Measurements from ENCODE around the gene URM1.

URM1 gene

DNA sequence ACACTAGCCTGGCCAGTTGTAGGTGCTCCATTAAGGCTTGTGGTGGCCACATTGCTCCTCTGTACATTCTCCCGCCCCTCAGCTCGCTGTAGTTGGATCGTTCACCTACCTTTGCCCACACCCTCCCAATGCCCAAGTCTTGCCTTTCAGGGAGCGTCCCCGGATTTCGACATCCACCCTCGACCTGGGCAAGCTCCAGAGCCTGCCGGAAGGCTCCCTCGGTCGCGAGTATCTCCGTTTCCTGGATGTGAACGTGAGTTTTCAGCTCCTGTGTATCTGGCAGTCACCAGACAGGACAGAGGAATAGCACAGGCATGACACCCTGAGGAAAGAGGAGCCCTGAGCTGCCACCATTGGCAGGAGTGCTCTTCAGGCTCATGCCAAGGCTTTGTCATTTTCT, 45.5 kb upstream of the URM1 start:
- Histone ChIP-seq H3K79me2 (ENCODE audit: insufficient read depth, low read length) (peaks cover 8% of the 10 kb centered on the region), H3F3A (ENCODE audit: insufficient read depth, low read length) (no peaks in the 10 kb centered on the region), H3K4me3 (ENCODE audit: low read depth, low read length, poor library complexity, severe bottlenecking) (no peak overlapping the region), H3K9me3 (ENCODE audit: low read length) (no peaks in the 10 kb centered on the region), H3K9ac (ENCODE audit: low read length) (no peak overlapping the region), H3K36me3 (ENCODE audit: insufficient read depth, low read length) (peaks cover 39% of the 10 kb centered on the region), H3K9me2 (ENCODE audit: low read depth, low read length) (no peaks in the 10 kb centered on the region), H3K27ac (ENCODE audit: low read depth, low read length, poor library complexity, severe bottlenecking) (no peak overlapping the region), H3K4me2 (ENCODE audit: low read length) (no peak overlapping the region), H4K20me1 (ENCODE audit: insufficient read depth, low read length) (no peaks in the 10 kb centered on the region), H3K4me1 (ENCODE audit: insufficient read depth, low read length, severe bottlenecking) (peaks cover 25% of the 10 kb centered on the region), H2AFZ (ENCODE audit: low read length) (no peak overlapping the region), H3K27me3 (ENCODE audit: insufficient read depth, low read length) (no peaks in the 10 kb centered on the region)
- TF ChIP-seq EZH2 (IDR thresholded peaks at IDR 0.05; ENCODE audit: borderline replicate concordance, low read length): no peak

DNA sequence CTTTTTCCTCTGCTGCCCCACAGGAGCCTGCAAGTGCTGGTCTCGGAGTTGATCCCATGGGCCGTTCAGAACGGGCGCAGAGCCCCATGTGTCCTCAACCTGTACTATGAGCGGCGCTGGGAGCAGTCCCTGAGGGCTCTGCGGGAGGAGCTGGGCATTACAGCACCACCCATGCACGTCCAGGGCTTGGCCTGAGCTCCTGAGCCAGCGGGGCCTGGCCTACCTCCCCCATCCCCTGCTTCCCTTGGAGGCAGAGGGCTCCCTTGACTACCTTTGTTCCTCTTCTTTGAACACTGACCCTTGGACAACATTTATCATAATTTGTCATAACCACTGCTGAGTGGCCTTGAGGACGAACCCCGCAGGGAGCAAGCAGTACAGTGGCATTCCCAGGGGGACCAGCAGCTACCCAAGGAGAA, 37.7 kb upstream of the URM1 start:
- Histone ChIP-seq H3K27me3 (ENCODE audit: insufficient read depth, low read length) (no peaks in the 10 kb centered on the region), H3K9ac (ENCODE audit: low read length) (no peak overlapping the region), H3K9me2 (ENCODE audit: low read depth, low read length) (no peaks in the 10 kb centered on the region), H3K36me3 (ENCODE audit: insufficient read depth, low read length) (peaks cover 9% of the 10 kb centered on the region), H2AFZ (ENCODE audit: low read length) (no peak overlapping the region), H3K4me1 (ENCODE audit: insufficient read depth, low read length, severe bottlenecking) (no peaks in the 10 kb centered on the region), H3K9me3 (ENCODE audit: low read length) (no peaks in the 10 kb centered on the region), H3K4me3 (ENCODE audit: low read depth, low read length, poor library complexity, severe bottlenecking) (no peak overlapping the region), H3K4me2 (ENCODE audit: low read length) (no peak overlapping the region), H3F3A (ENCODE audit: insufficient read depth, low read length) (no peaks in the 10 kb centered on the region), H3K79me2 (ENCODE audit: insufficient read depth, low read length) (no peaks in the 10 kb centered on the region), H4K20me1 (ENCODE audit: insufficient read depth, low read length) (no peaks in the 10 kb centered on the region), H3K27ac (ENCODE audit: low read depth, low read length, poor library complexity, severe bottlenecking) (no peak overlapping the region)
- TF ChIP-seq, protein P1, sequence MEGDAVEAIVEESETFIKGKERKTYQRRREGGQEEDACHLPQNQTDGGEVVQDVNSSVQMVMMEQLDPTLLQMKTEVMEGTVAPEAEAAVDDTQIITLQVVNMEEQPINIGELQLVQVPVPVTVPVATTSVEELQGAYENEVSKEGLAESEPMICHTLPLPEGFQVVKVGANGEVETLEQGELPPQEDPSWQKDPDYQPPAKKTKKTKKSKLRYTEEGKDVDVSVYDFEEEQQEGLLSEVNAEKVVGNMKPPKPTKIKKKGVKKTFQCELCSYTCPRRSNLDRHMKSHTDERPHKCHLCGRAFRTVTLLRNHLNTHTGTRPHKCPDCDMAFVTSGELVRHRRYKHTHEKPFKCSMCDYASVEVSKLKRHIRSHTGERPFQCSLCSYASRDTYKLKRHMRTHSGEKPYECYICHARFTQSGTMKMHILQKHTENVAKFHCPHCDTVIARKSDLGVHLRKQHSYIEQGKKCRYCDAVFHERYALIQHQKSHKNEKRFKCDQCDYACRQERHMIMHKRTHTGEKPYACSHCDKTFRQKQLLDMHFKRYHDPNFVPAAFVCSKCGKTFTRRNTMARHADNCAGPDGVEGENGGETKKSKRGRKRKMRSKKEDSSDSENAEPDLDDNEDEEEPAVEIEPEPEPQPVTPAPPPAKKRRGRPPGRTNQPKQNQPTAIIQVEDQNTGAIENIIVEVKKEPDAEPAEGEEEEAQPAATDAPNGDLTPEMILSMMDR (IDR thresholded peaks at IDR 0.05; ENCODE audit: low read length): no peak
- no peak for TF ChIP-seq EZH2 (IDR thresholded peaks at IDR 0.05; ENCODE audit: borderline replicate concordance, low read length)

DNA sequence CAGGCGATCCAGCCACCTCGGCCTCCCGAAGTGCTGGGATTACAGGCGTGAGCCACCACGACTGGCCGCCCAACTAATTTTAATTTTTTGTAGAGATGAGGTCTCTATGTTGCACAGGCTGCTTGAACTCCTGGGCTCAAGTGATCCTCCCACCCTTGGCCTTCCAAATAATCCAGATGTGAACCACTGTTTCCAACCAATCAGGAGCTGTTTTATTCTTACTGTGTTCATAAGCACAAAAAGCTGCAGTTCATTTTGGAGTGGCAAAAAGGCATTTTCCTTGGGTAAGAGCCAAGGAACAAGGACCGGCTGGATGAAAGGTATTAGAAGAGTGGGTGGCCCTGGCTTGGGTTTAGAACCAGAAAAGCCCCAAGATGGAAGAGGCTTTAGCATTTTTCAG, 36.0 kb upstream of the URM1 start:
- Histone ChIP-seq H2AFZ (ENCODE audit: low read length) (no peak overlapping the region), H3K27me3 (ENCODE audit: insufficient read depth, low read length) (no peaks in the 10 kb centered on the region), H3K4me2 (ENCODE audit: low read length) (no peak overlapping the region), H3K9me3 (ENCODE audit: low read length) (no peaks in the 10 kb centered on the region), H3F3A (ENCODE audit: insufficient read depth, low read length) (no peaks in the 10 kb centered on the region), H3K36me3 (ENCODE audit: insufficient read depth, low read length) (peaks cover 5% of the 10 kb centered on the region; the same call in 1 of the 2 replicates), H3K9ac (ENCODE audit: low read length) (no peak overlapping the region), H3K9me2 (ENCODE audit: low read depth, low read length) (no peaks in the 10 kb centered on the region), H3K4me3 (ENCODE audit: low read depth, low read length, poor library complexity, severe bottlenecking) (no peak overlapping the region), H3K27ac (ENCODE audit: low read depth, low read length, poor library complexity, severe bottlenecking) (no peak overlapping the region), H4K20me1 (ENCODE audit: insufficient read depth, low read length) (no peaks in the 10 kb centered on the region), H3K79me2 (ENCODE audit: insufficient read depth, low read length) (no peaks in the 10 kb centered on the region), H3K4me1 (ENCODE audit: insufficient read depth, low read length, severe bottlenecking) (peaks cover 13% of the 10 kb centered on the region)
- TF ChIP-seq EZH2 (IDR thresholded peaks at IDR 0.05; ENCODE audit: borderline replicate concordance, low read length): no peak
- TF ChIP-seq, protein P1 (IDR thresholded peaks at IDR 0.05; ENCODE audit: low read length): no peak

DNA sequence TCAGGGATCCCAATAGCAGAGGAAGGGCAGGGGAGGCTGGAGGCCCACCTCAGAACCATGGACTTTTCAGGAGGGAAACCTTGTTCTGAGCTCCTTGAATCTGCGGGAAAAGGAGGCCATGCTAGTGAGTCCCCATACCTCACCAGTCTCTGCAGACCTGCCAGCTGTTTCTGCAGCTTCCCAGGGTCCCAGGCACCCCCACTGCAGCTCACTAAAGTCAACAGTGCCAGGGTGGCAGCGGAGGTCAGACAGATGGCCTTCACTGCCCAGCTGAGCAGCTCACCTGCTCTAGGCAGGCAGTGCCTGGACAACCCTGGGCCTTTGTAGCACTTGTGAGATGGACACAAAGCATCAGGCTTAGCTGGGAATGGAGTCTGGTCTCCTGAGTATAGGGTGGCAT, 35.3 kb upstream of the URM1 start:
- peaks cover 5% of the 10 kb centered on the region; the same call in 1 of the 2 replicates for H3K36me3 ChIP-seq (ENCODE audit: insufficient read depth, low read length)

More for the DNA sequence above, 35.3 kb upstream of the URM1 start:
- no peak overlapping the region for H3K9ac ChIP-seq (ENCODE audit: low read length)
- H3K4me1 ChIP-seq (ENCODE audit: insufficient read depth, low read length, severe bottlenecking): peaks cover 13% of the 10 kb centered on the region
- H3K4me2 ChIP-seq (ENCODE audit: low read length): no peak overlapping the region
- no peaks in the 10 kb centered on the region for H3K79me2 ChIP-seq (ENCODE audit: insufficient read depth, low read length)
- no peaks in the 10 kb centered on the region for H3K27me3 ChIP-seq (ENCODE audit: insufficient read depth, low read length)
- TF ChIP-seq, protein P1 (IDR thresholded peaks at IDR 0.05; ENCODE audit: low read length): no peak
- TF ChIP-seq EZH2 (IDR thresholded peaks at IDR 0.05; ENCODE audit: borderline replicate concordance, low read length): no peak
- no peak overlapping the region for H3K27ac ChIP-seq (ENCODE audit: low read depth, low read length, poor library complexity, severe bottlenecking)
- H2AFZ ChIP-seq (ENCODE audit: low read length): no peak overlapping the region
- H4K20me1 ChIP-seq (ENCODE audit: insufficient read depth, low read length): no peaks in the 10 kb centered on the region
- no peaks in the 10 kb centered on the region for H3F3A ChIP-seq (ENCODE audit: insufficient read depth, low read length)
- H3K9me2 ChIP-seq (ENCODE audit: low read depth, low read length): no peaks in the 10 kb centered on the region
- no peaks in the 10 kb centered on the region for H3K9me3 ChIP-seq (ENCODE audit: low read length)
- no peak overlapping the region for H3K4me3 ChIP-seq (ENCODE audit: low read depth, low read length, poor library complexity, severe bottlenecking)

Measured in OCI-LY1 (cell line).